SK-N-SH (cell line): ENCODE results near the gene VASH2. TPM values are rescaled to one million over a fixed set of nuclear protein-coding genes. Genes with fewer than 3 reads are reported as not detected.

Source experiments
- CTCF ChIA-PET: fragments of 300-600, 350-600 bp; formaldehyde crosslinking; extraction: SDS; loops from one replicate; lab custom pipeline; 2021; lab: Yijun Ruan, JAX
- POLR2A ChIA-PET: fragments of 350-600 bp; sonication (Branson Sonifier 250); formaldehyde crosslinking; extraction: SDS; loops from one replicate; lab custom pipeline; 2020; ENCODE audit warnings: antibody characterized with exemption, inconsistent platforms; lab: Yijun Ruan, JAX
- DNase-seq: peaks from one replicate; pipeline ENCODE4 v3.0.0; 2012
- H2AFZ ChIP-seq: fragments of 200-600 bp; sonication (generic); 2 replicates; pipeline ENCODE4 v1.8.1; 2016; ENCODE audit warnings: antibody characterized with exemption, mild to moderate bottlenecking, low read depth
- H3F3A ChIP-seq: fragments of 200-600 bp; sonication (generic); replicated peaks from 2 replicates; pipeline ENCODE3; 2016; ENCODE audit warnings: antibody characterized with exemption, mild to moderate bottlenecking; ENCODE audit not compliant: insufficient read depth
- H3K27ac ChIP-seq, 2 experiments: fragments of 200-500 bp in 1 of 2; fragments of 200-600 bp in 1 of 2; sonication (Bioruptor generic) in 1 of 2; sonication (generic), shearing (Covaris generic) in 1 of 2; 2 replicates each; pipeline versions ENCODE4 v1.5.1 to v1.6.1; 2014 to 2016; ENCODE audit warnings: low read depth in 2 of 2, inconsistent platforms in 1 of 2, low read length in 1 of 2, mild to moderate bottlenecking in 1 of 2, mixed read lengths in 1 of 2
- H3K27me3 ChIP-seq: fragments of 200-600 bp; sonication (generic), shearing (Covaris generic); 2 replicates; pipeline ENCODE4 v1.6.1; 2016; ENCODE audit warnings: mixed run types; ENCODE audit not compliant: insufficient read depth
- H3K36me3 ChIP-seq, 2 experiments: fragments of 200-500 bp in 1 of 2; fragments of 200-600 bp in 1 of 2; sonication (Bioruptor generic) in 1 of 2; sonication (generic) in 1 of 2; replicated peaks in 1 of 2; 2 replicates each; pipeline versions ENCODE3 to v1.5.1; 2014 to 2016; ENCODE audit warnings: low read length in 1 of 2, mild to moderate bottlenecking in 1 of 2; ENCODE audit not compliant: insufficient read depth in 2 of 2, control insufficient read depth in 1 of 2
- H3K4me1 ChIP-seq, 2 experiments: fragments of 200-500 bp in 1 of 2; fragments of 200-600 bp in 1 of 2; sonication (Bioruptor generic) in 1 of 2; sonication (generic), shearing (Covaris generic) in 1 of 2; 2 replicates each; pipeline versions ENCODE4 v1.5.1 to v1.6.1; 2014 to 2016; ENCODE audit warnings: low read depth in 1 of 2, low read length in 1 of 2, mixed run types in 1 of 2; ENCODE audit not compliant: insufficient read depth in 2 of 2, control insufficient read depth in 1 of 2
- H3K4me2 ChIP-seq: fragments of 200-600 bp; sonication (generic), shearing (Covaris generic); 2 replicates; pipeline ENCODE4 v1.6.1; 2017; ENCODE audit warnings: mixed run types
- H3K4me3 ChIP-seq, 2 experiments: fragments of 200-500 bp in 1 of 2; fragments of 200-600 bp in 1 of 2; sonication (Bioruptor generic) in 1 of 2; sonication (generic), shearing (Covaris generic) in 1 of 2; 2 replicates each; pipeline versions ENCODE4 v1.5.1 to v1.8.1; 2014 to 2016; ENCODE audit warnings: low read depth in 2 of 2, inconsistent platforms in 1 of 2, low read length in 1 of 2, mild to moderate bottlenecking in 1 of 2, mixed read lengths in 1 of 2, moderate library complexity in 1 of 2
- H3K79me2 ChIP-seq: fragments of 200-600 bp; sonication (generic); 2 replicates; pipeline ENCODE4 v1.8.1; 2017; ENCODE audit warnings: mild to moderate bottlenecking; ENCODE audit not compliant: insufficient read depth
- H3K9ac ChIP-seq: fragments of 200-600 bp; sonication (generic); 2 replicates; pipeline ENCODE4 v1.6.1; 2017; ENCODE audit warnings: mixed run types
- H3K9me2 ChIP-seq: fragments of 200-600 bp; sonication (generic); 2 replicates; pipeline ENCODE4 v1.6.1; 2017; ENCODE audit warnings: mixed run types
- H3K9me3 ChIP-seq: fragments of 200-600 bp; sonication (generic); 2 replicates; pipeline ENCODE4 v1.6.1; 2017; ENCODE audit warnings: mixed run types, mild to moderate bottlenecking, moderate library complexity
- H4K20me1 ChIP-seq: fragments of 200-600 bp; sonication (generic); 2 replicates; pipeline ENCODE4 v1.6.1; 2017; ENCODE audit warnings: mild to moderate bottlenecking, mixed run types; ENCODE audit not compliant: insufficient read depth
- CHD2 ChIP-seq: fragments of 150-350 bp; IDR thresholded peaks from 2 replicates; pipeline ENCODE4 v1.6.1; 2018; ENCODE audit warnings: low read length; ENCODE audit not compliant: partially characterized antibody
- ELF1 ChIP-seq: IDR thresholded peaks from 2 replicates; pipeline ENCODE4 v1.4.0; 2012
- EZH2phosphoT487 ChIP-seq: fragments of 200-600 bp; sonication (generic); IDR thresholded peaks from 2 replicates; pipeline ENCODE4 v1.6.1; 2017; ENCODE audit warnings: low read depth, mixed run types, mild to moderate bottlenecking, antibody characterized with exemption, moderate library complexity, borderline replicate concordance
- FOXJ3 ChIP-seq: sonication (generic); formaldehyde crosslinking; IDR thresholded peaks from 2 replicates; pipeline ENCODE4 v1.5.1; 2020; ENCODE audit warnings: mild to moderate bottlenecking, missing genetic modification reagents
- JUND ChIP-seq: IDR thresholded peaks from 2 replicates; pipeline ENCODE4 v1.4.0; 2012
- MAX ChIP-seq: IDR thresholded peaks from 2 replicates; pipeline ENCODE4 v1.4.0; 2012; ENCODE audit warnings: low read depth
- MXI1 ChIP-seq: IDR thresholded peaks from 2 replicates; pipeline ENCODE4 v1.6.1; 2012; ENCODE audit warnings: mild to moderate bottlenecking, low read depth, low read length, improper control_type of control experiment
- RCOR1 ChIP-seq: fragments of 150-350 bp; IDR thresholded peaks from 2 replicates; pipeline ENCODE4 v1.6.1; 2017; ENCODE audit warnings: antibody characterized with exemption, low read length
- SMC3 ChIP-seq: IDR thresholded peaks from 2 replicates; pipeline ENCODE4 v1.6.1; 2012; ENCODE audit warnings: low read depth, low read length, improper control_type of control experiment
- TAF1 ChIP-seq: IDR thresholded peaks from 2 replicates; pipeline ENCODE4 v1.6.1; 2012; ENCODE audit warnings: low read depth, mild to moderate bottlenecking, low read length, moderate library complexity, borderline replicate concordance
- TEAD4 ChIP-seq: IDR thresholded peaks from 2 replicates; pipeline ENCODE4 v1.4.0; 2012; ENCODE audit warnings: mild to moderate bottlenecking, borderline replicate concordance; ENCODE audit not compliant: insufficient read depth
- YY1 ChIP-seq: IDR thresholded peaks from 2 replicates; pipeline ENCODE4 v1.4.0; 2012; ENCODE audit warnings: low read depth, mild to moderate bottlenecking
- WGBS: methylation state at CpG from one replicate; pipeline ENCODE4 v1.1.6; 2017; ENCODE audit warnings: low lambda C conversion rate; 5-methylcytosine and 5-hydroxymethylcytosine counted together
- polyA plus RNA-seq, 3 experiments: library from polyadenylated mRNA; depleted of rRNA; stranded (reverse); fragments of >200 nt; gene quantifications; 2 replicates each; pipeline ENCODE4 v1.2.3, GENCODE V29; 2012
- TF ChIP-seq, protein P1 (sequence below): fragments of 150-350 bp; IDR thresholded peaks from 2 replicates; pipeline ENCODE4 v1.6.1; 2017; ENCODE audit warnings: antibody characterized with exemption, low read length, low read depth, borderline replicate concordance
- TF ChIP-seq, protein P2 (sequence below): IDR thresholded peaks from 2 replicates; pipeline ENCODE4 v1.4.0; 2012; ENCODE audit warnings: low read depth, borderline replicate concordance
- TF ChIP-seq, protein P3 (sequence below): IDR thresholded peaks from 2 replicates; pipeline ENCODE4 v1.4.0; 2012; ENCODE audit warnings: low read depth, borderline replicate concordance

The VASH2 gene
- polyA plus RNA-seq, 1 of the 3 experiments (the other 2 are of a cell fraction), result 0.41 TPM

- Histone ChIP-seq H3K9me2 (no peaks in the 10 kb centered on the region), H3K79me2 (no peaks in the 10 kb centered on the region), H2AFZ (no peak overlapping the region), H3K4me1 (no peaks in the 10 kb centered on the region), H4K20me1 (no peaks in the 10 kb centered on the region), H3F3A (no peaks in the 10 kb centered on the region), H3K36me3 (no peaks in the 10 kb centered on the region), H3K4me3 (no peak overlapping the region), H3K4me2 (no peak overlapping the region), H3K9ac (no peak overlapping the region), H3K27ac (no peak overlapping the region), H3K9me3 (no peaks in the 10 kb centered on the region), H3K27me3 (no peaks in the 10 kb centered on the region)
- POLR2A ChIA-PET, result no interaction called here
- DNase-seq, result no peak
- 63% methylated on average over 5 of the region's 5 CpGs for WGBS
- CTCF ChIA-PET, result interaction anchor here (0.9 to 1.3 kb wide), 2 partner anchors 17 to 26 kb away, joined by 3 read pairs; no protein-coding TSS in a partner anchor
- TF ChIP-seq MXI1 (no peak), FOXJ3 (no peak), ELF1 (no peak), TEAD4 (no peak), EZH2phosphoT487 (no peak)
- TF ChIP-seq, all 33 proteins: peak for 0
Observed at GRCh38 chr1:212922016-212922415, 28.3 kb upstream of the VASH2 start.

DNA sequence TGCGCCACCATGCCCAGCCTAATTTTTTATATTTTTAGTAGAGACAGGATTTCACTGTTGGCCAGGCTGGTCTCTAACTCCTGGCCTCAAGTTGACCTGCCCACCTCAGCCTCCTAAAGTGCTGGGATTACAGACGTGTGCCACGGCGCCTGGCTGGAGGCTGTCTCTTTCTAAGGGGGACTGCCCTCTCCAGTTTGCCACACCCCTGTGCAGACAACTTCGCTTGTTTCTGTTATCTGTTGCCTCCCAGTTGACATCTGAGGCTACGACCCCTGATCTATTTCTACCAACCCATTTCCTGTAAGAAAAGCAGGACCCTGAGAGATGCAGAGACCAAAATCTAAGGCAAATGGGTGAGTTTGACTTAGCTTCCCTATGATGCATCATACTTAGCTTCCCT lies 24.0 kb upstream of the VASH2 start:
- Histone ChIP-seq H3K4me1 (peaks cover 7 to 13% of the 10 kb centered on the region in 2 experiments; a peak in 3 of 4 replicates), H3K36me3 (no peaks in the 10 kb centered on the region), H3K4me2 (no peak overlapping the region), H3K27ac (no peak overlapping the region), H3K9ac (no peak overlapping the region), H3F3A (no peaks in the 10 kb centered on the region)
- no peak for DNase-seq
- 94% methylated on average over 6 of the region's 6 CpGs for WGBS
- TF ChIP-seq, protein P1, sequence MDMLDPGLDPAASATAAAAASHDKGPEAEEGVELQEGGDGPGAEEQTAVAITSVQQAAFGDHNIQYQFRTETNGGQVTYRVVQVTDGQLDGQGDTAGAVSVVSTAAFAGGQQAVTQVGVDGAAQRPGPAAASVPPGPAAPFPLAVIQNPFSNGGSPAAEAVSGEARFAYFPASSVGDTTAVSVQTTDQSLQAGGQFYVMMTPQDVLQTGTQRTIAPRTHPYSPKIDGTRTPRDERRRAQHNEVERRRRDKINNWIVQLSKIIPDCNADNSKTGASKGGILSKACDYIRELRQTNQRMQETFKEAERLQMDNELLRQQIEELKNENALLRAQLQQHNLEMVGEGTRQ, result no peak
- no peak for TF ChIP-seq RCOR1
- no peak for TF ChIP-seq TAF1
- TF ChIP-seq, protein P2, sequence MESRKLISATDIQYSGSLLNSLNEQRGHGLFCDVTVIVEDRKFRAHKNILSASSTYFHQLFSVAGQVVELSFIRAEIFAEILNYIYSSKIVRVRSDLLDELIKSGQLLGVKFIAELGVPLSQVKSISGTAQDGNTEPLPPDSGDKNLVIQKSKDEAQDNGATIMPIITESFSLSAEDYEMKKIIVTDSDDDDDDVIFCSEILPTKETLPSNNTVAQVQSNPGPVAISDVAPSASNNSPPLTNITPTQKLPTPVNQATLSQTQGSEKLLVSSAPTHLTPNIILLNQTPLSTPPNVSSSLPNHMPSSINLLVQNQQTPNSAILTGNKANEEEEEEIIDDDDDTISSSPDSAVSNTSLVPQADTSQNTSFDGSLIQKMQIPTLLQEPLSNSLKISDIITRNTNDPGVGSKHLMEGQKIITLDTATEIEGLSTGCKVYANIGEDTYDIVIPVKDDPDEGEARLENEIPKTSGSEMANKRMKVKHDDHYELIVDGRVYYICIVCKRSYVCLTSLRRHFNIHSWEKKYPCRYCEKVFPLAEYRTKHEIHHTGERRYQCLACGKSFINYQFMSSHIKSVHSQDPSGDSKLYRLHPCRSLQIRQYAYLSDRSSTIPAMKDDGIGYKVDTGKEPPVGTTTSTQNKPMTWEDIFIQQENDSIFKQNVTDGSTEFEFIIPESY, result no peak
- TF ChIP-seq FOXJ3, result no peak
- no peak for TF ChIP-seq CHD2
- no peak for TF ChIP-seq TEAD4
- TF ChIP-seq, protein P3, sequence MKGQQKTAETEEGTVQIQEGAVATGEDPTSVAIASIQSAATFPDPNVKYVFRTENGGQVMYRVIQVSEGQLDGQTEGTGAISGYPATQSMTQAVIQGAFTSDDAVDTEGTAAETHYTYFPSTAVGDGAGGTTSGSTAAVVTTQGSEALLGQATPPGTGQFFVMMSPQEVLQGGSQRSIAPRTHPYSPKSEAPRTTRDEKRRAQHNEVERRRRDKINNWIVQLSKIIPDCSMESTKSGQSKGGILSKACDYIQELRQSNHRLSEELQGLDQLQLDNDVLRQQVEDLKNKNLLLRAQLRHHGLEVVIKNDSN, result no peak
- no peak for TF ChIP-seq SMC3
- TF ChIP-seq YY1, result no peak
- TF ChIP-seq MAX, result no peak
- TF ChIP-seq JUND, result no peak
- TF ChIP-seq, all 33 proteins: peak for 0
- Histone ChIP-seq H3K9me2 (no peaks in the 10 kb centered on the region), H3K9me3 (no peaks in the 10 kb centered on the region), H3K27me3 (no peaks in the 10 kb centered on the region), H4K20me1 (no peaks in the 10 kb centered on the region), H2AFZ (no peak overlapping the region), H3K79me2 (no peaks in the 10 kb centered on the region), H3K4me3 (no peak overlapping the region)
- ChIA-PET POLR2A (no interaction called here), CTCF (interaction anchor here (0.9 kb wide), 1 partner anchor 20 kb away, joined by 3 read pairs; no protein-coding TSS in a partner anchor)
